Breast epithelium (tissue), 3 donors: ENCODE data around the gene FRMD6.

ENCODE experiments used
- POLR2A ChIP-seq: fragments of 450-650 bp; IDR thresholded peaks from one replicate; pipeline ENCODE4 v1.6.1; 2016; ENCODE audit warnings: antibody characterized with exemption, mild to moderate bottlenecking, moderate library complexity
- TF ChIP-seq, protein P1 (sequence below), 3 donors: fragments of 450-650 bp; IDR thresholded peaks; one replicate each; pipeline ENCODE4 v1.5.1; 2016 to 2017; ENCODE audit warnings: antibody characterized with exemption in 3 of 3, mild to moderate bottlenecking in 3 of 3, moderate library complexity in 3 of 3

DNA sequence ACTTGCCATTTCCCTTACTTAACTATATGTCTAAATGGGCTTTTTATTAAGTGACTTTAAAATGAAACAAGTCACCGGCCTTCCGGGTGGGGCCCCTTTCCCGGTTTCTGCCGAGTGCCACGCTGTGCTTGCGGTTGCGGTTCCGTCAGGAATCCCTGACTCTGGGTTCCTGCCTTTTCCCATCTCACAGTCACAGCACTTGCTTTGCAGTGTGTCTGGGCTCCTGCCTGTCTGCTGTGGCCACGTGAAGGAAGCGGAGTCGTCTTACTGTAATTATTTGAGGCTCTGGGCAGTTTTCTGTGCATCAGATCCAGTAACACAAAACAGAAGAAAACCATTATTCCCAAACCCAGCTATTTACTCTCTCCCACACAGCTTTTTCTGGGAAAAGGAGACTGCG lies 44.0 kb upstream of the FRMD6 start:
- no peak for TF ChIP-seq POLR2A
- TF ChIP-seq, protein P1, sequence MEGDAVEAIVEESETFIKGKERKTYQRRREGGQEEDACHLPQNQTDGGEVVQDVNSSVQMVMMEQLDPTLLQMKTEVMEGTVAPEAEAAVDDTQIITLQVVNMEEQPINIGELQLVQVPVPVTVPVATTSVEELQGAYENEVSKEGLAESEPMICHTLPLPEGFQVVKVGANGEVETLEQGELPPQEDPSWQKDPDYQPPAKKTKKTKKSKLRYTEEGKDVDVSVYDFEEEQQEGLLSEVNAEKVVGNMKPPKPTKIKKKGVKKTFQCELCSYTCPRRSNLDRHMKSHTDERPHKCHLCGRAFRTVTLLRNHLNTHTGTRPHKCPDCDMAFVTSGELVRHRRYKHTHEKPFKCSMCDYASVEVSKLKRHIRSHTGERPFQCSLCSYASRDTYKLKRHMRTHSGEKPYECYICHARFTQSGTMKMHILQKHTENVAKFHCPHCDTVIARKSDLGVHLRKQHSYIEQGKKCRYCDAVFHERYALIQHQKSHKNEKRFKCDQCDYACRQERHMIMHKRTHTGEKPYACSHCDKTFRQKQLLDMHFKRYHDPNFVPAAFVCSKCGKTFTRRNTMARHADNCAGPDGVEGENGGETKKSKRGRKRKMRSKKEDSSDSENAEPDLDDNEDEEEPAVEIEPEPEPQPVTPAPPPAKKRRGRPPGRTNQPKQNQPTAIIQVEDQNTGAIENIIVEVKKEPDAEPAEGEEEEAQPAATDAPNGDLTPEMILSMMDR (IDR thresholded peaks at IDR 0.05), result no peak
